ENCODE data around the gene OMA1.

DNA sequence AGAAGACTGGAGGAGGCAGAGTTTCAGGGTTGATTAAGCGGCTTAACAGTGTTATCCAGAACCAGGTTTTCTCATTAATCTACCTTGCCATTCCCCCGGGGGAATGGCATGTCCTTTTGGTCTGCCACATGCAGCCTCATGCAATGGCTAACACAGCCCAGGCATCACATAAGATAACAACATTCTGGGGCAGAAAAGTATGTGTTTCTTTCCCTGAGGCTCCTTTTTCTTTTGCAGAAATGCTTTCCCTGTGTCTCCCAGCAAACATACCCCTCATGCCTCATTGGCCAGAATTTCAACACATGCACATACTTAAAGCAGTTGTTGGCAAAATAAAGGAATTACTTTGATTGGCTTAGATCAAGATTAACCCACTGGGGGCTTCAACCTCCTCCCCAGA, 98.6 kb downstream of the OMA1 start:
- TF ChIP-seq POLR2AphosphoS5 (IDR thresholded peaks at IDR 0.05; ENCODE audit: low read length) (no peak), TARDBP (IDR thresholded peaks at IDR 0.05; ENCODE audit: borderline replicate concordance) (no peak), ZNF24 (IDR thresholded peaks at IDR 0.05) (no peak), RFX5 (IDR thresholded peaks at IDR 0.05; ENCODE audit: low read depth, low read length) (no peak), ZNF384 (IDR thresholded peaks at IDR 0.05; ENCODE audit: borderline replicate concordance, low read depth, low read length) (no peak), HDAC6 (IDR thresholded peaks at IDR 0.05; ENCODE audit: unreplicated experiment) (no peak), TCF12 (IDR thresholded peaks at IDR 0.05; ENCODE audit: low read depth, low read length) (no peak), CEBPB (IDR thresholded peaks at IDR 0.05; ENCODE audit: borderline replicate concordance in 1 of 2, low read depth in 2 of 2, low read length in 2 of 2) (no peak)
- TF ChIP-seq, protein P1, sequence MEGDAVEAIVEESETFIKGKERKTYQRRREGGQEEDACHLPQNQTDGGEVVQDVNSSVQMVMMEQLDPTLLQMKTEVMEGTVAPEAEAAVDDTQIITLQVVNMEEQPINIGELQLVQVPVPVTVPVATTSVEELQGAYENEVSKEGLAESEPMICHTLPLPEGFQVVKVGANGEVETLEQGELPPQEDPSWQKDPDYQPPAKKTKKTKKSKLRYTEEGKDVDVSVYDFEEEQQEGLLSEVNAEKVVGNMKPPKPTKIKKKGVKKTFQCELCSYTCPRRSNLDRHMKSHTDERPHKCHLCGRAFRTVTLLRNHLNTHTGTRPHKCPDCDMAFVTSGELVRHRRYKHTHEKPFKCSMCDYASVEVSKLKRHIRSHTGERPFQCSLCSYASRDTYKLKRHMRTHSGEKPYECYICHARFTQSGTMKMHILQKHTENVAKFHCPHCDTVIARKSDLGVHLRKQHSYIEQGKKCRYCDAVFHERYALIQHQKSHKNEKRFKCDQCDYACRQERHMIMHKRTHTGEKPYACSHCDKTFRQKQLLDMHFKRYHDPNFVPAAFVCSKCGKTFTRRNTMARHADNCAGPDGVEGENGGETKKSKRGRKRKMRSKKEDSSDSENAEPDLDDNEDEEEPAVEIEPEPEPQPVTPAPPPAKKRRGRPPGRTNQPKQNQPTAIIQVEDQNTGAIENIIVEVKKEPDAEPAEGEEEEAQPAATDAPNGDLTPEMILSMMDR (IDR thresholded peaks at IDR 0.05 in 2 of 3, conservative IDR thresholded peaks at IDR 0.05 in 1 of 3; ENCODE audit: control insufficient read depth in 2 of 3, extremely low read depth in 1 of 3, insufficient read depth in 1 of 3, low read depth in 3 of 3, low read length in 3 of 3) = no peak
- TF ChIP-seq, protein P2, sequence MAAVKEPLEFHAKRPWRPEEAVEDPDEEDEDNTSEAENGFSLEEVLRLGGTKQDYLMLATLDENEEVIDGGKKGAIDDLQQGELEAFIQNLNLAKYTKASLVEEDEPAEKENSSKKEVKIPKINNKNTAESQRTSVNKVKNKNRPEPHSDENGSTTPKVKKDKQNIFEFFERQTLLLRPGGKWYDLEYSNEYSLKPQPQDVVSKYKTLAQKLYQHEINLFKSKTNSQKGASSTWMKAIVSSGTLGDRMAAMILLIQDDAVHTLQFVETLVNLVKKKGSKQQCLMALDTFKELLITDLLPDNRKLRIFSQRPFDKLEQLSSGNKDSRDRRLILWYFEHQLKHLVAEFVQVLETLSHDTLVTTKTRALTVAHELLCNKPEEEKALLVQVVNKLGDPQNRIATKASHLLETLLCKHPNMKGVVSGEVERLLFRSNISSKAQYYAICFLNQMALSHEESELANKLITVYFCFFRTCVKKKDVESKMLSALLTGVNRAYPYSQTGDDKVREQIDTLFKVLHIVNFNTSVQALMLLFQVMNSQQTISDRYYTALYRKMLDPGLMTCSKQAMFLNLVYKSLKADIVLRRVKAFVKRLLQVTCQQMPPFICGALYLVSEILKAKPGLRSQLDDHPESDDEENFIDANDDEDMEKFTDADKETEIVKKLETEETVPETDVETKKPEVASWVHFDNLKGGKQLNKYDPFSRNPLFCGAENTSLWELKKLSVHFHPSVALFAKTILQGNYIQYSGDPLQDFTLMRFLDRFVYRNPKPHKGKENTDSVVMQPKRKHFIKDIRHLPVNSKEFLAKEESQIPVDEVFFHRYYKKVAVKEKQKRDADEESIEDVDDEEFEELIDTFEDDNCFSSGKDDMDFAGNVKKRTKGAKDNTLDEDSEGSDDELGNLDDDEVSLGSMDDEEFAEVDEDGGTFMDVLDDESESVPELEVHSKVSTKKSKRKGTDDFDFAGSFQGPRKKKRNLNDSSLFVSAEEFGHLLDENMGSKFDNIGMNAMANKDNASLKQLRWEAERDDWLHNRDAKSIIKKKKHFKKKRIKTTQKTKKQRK (IDR thresholded peaks at IDR 0.05; ENCODE audit: low read depth, low read length) = no peak

Data from GM12878 (cell line).